GM12892 (cell line): ENCODE data around the gene BAK1. TPM values are rescaled to one million over a fixed set of nuclear protein-coding genes. Genes with fewer than 3 reads are reported as not detected.

Experiments
- DNase-seq: peaks from one replicate; pipeline ENCODE4 v3.0.0; 2011; ENCODE audit not compliant: insufficient read length
- FAIRE-seq: peaks from 2 replicates; lab custom pipeline; 2011; peaks lifted over from hg19 to GRCh38; lab: Jason Lieb, UNC
- POLR2A ChIP-seq: IDR thresholded peaks from 2 replicates; pipeline ENCODE4 v1.6.1; 2011; ENCODE audit warnings: low read depth, low read length, control low read depth
- POLR2AphosphoS5 ChIP-seq: IDR thresholded peaks from 2 replicates; pipeline ENCODE4 v1.6.1; 2011; ENCODE audit warnings: low read depth, low read length, control low read depth
- TAF1 ChIP-seq: IDR thresholded peaks from 2 replicates; pipeline ENCODE4 v1.6.1; 2011; ENCODE audit warnings: low read depth, mild to moderate bottlenecking, control low read depth, low read length, borderline replicate concordance
- polyA plus RNA-seq: library from polyadenylated mRNA; unstranded; fragments of >200 nt; gene quantifications from one replicate; pipeline ENCODE4 v1.2.1, GENCODE V29; 2012; ENCODE audit warnings: missing spikeins, inconsistent platforms; ENCODE audit not compliant: missing spikeins

Gene BAK1
- 18.7 TPM for polyA plus RNA-seq

GRCh38 chr6:33579828-33580714, at the start of gene BAK1:
TSS of gene BAK1 (minus strand) at chr6:33580276. CDS start at chr6:33577604, 2,672 bp downstream.
- FAIRE-seq (peak; percentile 89), DNase-seq (peak; percentile 96)
- TF ChIP-seq POLR2A (peak; percentile 75; the same call in 1 of the 2 replicates), POLR2AphosphoS5 (peak; percentile 76), TAF1 (peak; percentile 45; the same call in 1 of the 2 replicates)

GRCh38 chr6:33628401-33628964, 48.4 kb upstream of the BAK1 start:
- no peak for DNase-seq
- FAIRE-seq, result no peak
- TF ChIP-seq POLR2AphosphoS5 (no peak), POLR2A (no peak), TAF1 (no peak)

GRCh38 chr6:33627876-33628275, 47.8 kb upstream of the BAK1 start:
- TF ChIP-seq TAF1, result no peak
- TF ChIP-seq POLR2A, result no peak
- no peak for TF ChIP-seq POLR2AphosphoS5
- DNase-seq (no peak), FAIRE-seq (no peak)

- TF ChIP-seq POLR2A, result no peak
- TF ChIP-seq POLR2AphosphoS5, result no peak
- no peak for TF ChIP-seq TAF1
- FAIRE-seq (no peak), DNase-seq (no peak)
Measured at GRCh38 chr6:33624856-33625255, 44.8 kb upstream of the BAK1 start.

GRCh38 chr6:33623895-33624381, 43.9 kb upstream of the BAK1 start:
- DNase-seq (no peak), FAIRE-seq (no peak)
- no peak for TF ChIP-seq TAF1

- no peak for TF ChIP-seq TAF1
- no peak for TF ChIP-seq POLR2A
- no peak for TF ChIP-seq POLR2AphosphoS5
- DNase-seq, result no peak
- FAIRE-seq, result peak; percentile 51
Measured at GRCh38 chr6:33622456-33623431, 42.7 kb upstream of the BAK1 start.

GRCh38 chr6:33621711-33622388, 41.8 kb upstream of the BAK1 start:
- DNase-seq (peak; percentile 68), FAIRE-seq (peak; percentile 44)
- TF ChIP-seq POLR2AphosphoS5 (no peak), POLR2A (no peak), TAF1 (no peak)

- TF ChIP-seq POLR2AphosphoS5 (no peak; the same call in 1 of the 2 replicates), POLR2A (peak; percentile 58; the same call in 1 of the 2 replicates)
- FAIRE-seq (no peak), DNase-seq (peak; percentile 97)
Measured at GRCh38 chr6:33620856-33621710, 41.0 kb upstream of the BAK1 start, which contains the start of gene ITPR3. TSS of gene ITPR3 (plus strand) at chr6:33621322. CDS start at chr6:33621603, 281 bp downstream.

- TF ChIP-seq POLR2AphosphoS5 (no peak), POLR2A (no peak), TAF1 (no peak)
- no peak for DNase-seq
- no peak for FAIRE-seq
Measured at GRCh38 chr6:33620158-33620855, 40.2 kb upstream of the BAK1 start.

- no peak for TF ChIP-seq POLR2AphosphoS5
- no peak for TF ChIP-seq TAF1
- TF ChIP-seq POLR2A, result no peak
- FAIRE-seq, result no peak
- DNase-seq, result no peak
Measured at GRCh38 chr6:33619166-33619840, 39.2 kb upstream of the BAK1 start.
